ENCODE measurements around the gene TBC1D2B. TPM values are rescaled to one million over a fixed set of nuclear protein-coding genes. Genes with fewer than 3 reads are reported as not detected.
"Not testable (repeated sequence)": the region's sequence is repeated elsewhere in the genome, so short reads cannot be mapped to it uniquely, and the experiment has no call there.

The TBC1D2B gene
- total and polyA plus RNA-seq, 10 donors: 9.4 to 131 (median 97.4) TPM

DNA sequence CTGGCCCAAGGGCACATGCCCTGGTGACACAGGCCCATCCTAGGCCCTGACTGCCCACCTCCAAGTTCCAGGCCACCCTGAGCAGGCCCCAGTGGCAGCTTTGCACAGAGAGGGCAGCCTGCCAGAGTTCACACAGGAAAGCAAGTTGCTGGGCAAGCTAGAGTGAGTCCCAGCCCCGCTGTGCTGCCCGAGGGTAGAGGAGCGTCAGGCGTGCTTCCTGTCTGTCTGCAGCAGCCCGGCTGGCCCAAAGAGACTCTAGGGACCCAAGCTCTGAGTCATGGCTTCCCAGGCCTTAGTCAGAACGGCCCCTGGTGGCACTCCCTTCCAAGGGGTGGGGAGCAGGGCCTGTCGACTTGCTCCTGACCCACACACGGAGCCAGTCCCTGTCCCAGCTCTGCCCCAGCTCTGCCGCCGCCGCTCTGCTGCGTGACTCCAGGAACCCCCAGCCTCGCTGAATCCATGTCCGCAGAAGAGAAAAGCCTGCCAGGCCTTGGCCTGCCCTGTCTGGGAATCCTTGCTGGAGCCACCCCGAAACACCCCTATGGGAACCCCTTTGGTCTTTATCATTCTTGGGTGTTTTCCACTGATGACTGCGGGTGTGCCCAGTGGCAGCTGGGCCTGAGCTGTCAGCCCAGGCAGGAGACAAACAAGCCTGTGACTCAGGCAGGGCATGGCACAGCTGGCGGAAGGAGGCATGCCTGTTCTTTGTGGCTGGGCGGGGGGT is 83.4 kb downstream of the TBC1D2B start:
- intact Hi-C loops (cut with DNase I; ENCODE audit: low total_unique reads): not testable (repeated sequence)

DNA sequence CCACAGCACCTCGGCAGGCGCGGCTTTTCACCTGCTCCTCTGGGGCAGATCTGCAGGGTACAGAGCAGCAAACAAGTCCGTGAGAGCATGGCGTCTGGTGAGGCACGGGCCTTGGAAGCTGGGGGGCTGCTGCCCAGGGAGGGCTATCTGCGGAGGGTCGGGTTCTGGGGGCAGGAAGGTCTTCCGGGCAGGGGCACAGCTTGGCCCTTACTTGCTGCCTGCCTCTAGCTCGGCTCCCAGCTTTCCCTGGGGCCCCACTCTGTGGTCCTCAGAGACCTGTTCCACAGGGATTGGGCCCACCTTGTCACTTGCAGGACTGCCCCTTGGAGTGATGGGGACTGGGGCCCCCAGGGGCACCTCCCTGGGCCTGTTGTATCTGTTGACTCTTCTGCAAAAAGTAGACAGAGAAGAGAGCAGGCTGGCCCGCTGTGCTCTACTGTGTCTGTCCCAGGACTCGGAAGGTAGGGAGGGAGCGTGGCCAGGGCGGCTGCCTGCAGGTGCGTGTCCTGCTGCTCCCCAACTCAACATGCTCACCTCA is 84.1 kb downstream of the TBC1D2B start:
- peaks cover 0 to 58% (median 21%) of the 10 kb centered on the region in 6 donors for H3K36me3 ChIP-seq
- H3K9me3 ChIP-seq: no peaks in the 10 kb centered on the region
- no peak for DNase-seq
- TF ChIP-seq POLR2AphosphoS5 (IDR thresholded peaks at IDR 0.05) (peak in 1 of 3 donors; percentile 27), POLR2A (IDR thresholded peaks at IDR 0.05) (no peak)
- TF ChIP-seq, protein P1, sequence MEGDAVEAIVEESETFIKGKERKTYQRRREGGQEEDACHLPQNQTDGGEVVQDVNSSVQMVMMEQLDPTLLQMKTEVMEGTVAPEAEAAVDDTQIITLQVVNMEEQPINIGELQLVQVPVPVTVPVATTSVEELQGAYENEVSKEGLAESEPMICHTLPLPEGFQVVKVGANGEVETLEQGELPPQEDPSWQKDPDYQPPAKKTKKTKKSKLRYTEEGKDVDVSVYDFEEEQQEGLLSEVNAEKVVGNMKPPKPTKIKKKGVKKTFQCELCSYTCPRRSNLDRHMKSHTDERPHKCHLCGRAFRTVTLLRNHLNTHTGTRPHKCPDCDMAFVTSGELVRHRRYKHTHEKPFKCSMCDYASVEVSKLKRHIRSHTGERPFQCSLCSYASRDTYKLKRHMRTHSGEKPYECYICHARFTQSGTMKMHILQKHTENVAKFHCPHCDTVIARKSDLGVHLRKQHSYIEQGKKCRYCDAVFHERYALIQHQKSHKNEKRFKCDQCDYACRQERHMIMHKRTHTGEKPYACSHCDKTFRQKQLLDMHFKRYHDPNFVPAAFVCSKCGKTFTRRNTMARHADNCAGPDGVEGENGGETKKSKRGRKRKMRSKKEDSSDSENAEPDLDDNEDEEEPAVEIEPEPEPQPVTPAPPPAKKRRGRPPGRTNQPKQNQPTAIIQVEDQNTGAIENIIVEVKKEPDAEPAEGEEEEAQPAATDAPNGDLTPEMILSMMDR (IDR thresholded peaks at IDR 0.05 in 8 of 11, conservative IDR thresholded peaks at IDR 0.05 in 3 of 11): no peak
- peaks cover 25 to 85% (median 51%) of the 10 kb centered on the region in 6 donors for H3K4me1 ChIP-seq
- H3K4me3 ChIP-seq: no peak overlapping the region
- intact Hi-C loops (cut with DNase I; ENCODE audit: low total_unique reads): no loop called here
- no peaks in the 10 kb centered on the region for H3K27me3 ChIP-seq (replicated peaks in 1 of 7)
- peak overlapping the region in 6 of 8 donors; percentile 60 to 80 (median 72) for H3K27ac ChIP-seq
- 87 to 89% (median 88%) methylated on average over 12 to 15 of the region's 15 CpGs for WGBS, 5 donors

More for the DNA sequence above, 83.4 kb downstream of the TBC1D2B start:
- DNase-seq: peak; percentile 93
- H3K36me3 ChIP-seq: peaks cover 0 to 65% (median 27%) of the 10 kb centered on the region in 6 donors
- H3K27ac ChIP-seq: peak overlapping the region in 6 of 8 donors; percentile 60 to 80 (median 72)
- not testable (repeated sequence) for H3K9me3 ChIP-seq; H3K27me3 ChIP-seq (replicated peaks in 1 of 7); H3K4me3 ChIP-seq
- peaks cover 25 to 79% (median 48%) of the 10 kb centered on the region in 6 donors for H3K4me1 ChIP-seq
- WGBS, 5 donors: 33 to 54% (median 39%) methylated on average over 2 to 18 of the region's 18 CpGs
- peak; percentile 44 to 70 (median 63) for TF ChIP-seq POLR2AphosphoS5 (IDR thresholded peaks at IDR 0.05)

DNA sequence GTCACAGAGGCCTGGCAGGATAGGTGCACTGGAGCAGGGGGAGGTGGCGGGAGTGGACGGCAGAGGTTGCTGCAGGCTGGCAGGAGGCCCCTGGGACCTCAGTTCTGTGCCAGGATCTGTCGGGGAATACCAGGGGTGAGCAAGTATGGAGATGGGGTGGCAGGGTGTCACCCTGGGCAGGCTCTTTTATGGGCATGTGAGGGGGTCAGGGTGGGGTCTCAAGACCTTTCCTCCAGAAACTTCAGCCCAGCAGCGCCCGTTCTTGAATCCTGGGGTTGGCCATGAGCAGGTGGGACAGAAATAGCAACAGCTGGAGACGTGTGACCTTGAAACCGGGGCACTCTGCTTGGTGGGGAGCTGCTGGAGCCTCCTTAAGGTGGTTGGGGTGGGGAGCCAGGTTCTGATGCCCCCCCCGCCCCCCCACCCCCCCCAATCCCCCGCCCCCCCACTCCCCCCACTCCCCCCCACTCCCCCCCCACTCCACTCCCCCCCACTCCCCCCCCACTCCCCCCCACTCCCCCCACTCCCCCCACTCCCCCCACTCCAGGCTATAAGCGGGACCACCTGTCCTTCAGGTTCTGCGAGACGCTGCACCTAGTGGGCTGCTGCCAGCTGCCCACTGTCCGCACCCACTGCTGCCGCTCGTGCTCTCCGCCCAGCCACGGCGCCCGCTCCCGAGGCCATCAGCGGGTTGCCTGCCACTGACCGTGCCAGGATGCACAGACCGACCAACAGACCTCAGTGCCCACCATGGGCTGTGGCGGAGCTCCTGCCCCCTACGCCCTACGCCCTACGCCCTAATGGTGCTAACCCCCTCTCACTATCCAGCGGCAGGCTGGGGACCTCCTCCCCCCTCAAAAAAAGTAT is 84.9 kb downstream of the TBC1D2B start:
- Histone ChIP-seq H3K9me3 (no peaks in the 10 kb centered on the region), H3K36me3 (peaks cover 0 to 50% (median 12%) of the 10 kb centered on the region in 6 donors), H3K27me3 (replicated peaks in 1 of 7) (no peaks in the 10 kb centered on the region), H3K27ac (peak overlapping the region in 6 of 8 donors; percentile 26 to 80 (median 72)), H3K4me1 (peaks cover 25 to 82% (median 49%) of the 10 kb centered on the region in 6 donors), H3K4me3 (no peak overlapping the region)
- peak; percentile 72 for DNase-seq
- 70 to 90% (median 77%) methylated on average over 15 to 26 of the region's 28 CpGs for WGBS, 5 donors
- TF ChIP-seq POLR2AphosphoS5 (IDR thresholded peaks at IDR 0.05) (no peak), POLR2A (IDR thresholded peaks at IDR 0.05) (no peak)
- TF ChIP-seq, protein P1 (IDR thresholded peaks at IDR 0.05 in 8 of 11, conservative IDR thresholded peaks at IDR 0.05 in 3 of 11): no peak
- intact Hi-C loops (cut with DNase I; ENCODE audit: low total_unique reads): no loop called here

DNA sequence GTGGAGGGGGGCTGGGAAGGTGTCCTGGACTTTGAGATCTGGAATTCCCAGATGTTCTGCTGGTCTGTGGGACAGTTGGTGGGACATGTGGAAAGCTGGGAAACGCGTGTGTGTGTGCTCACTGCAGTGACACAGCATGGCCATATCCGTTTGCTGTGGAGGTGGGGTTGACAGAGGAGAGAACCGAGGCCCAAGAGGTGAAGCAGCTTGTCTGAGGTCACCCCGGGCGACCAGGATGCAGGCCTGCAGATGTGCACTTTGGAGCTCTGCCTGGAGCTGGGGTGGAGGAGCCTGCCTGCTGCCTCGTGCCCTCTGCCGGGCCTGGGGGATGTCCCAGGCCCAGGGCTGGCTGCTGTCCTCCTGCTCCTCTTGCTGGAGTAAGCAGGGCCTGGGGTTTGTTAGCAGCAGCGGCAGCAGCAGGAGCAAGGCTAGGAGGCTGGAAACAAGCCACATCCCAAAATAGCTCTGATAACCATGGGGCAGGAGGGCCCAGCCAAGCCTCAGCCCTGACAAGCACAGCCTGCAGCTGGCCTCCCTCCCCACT is 85.8 kb downstream of the TBC1D2B start:
- 60 to 78% (median 67%) methylated on average over 3 to 9 of the region's 9 CpGs for WGBS, 5 donors
- H3K27me3 ChIP-seq (replicated peaks in 1 of 7); intact Hi-C loops (cut with DNase I; ENCODE audit: low total_unique reads); H3K9me3 ChIP-seq; H3K4me3 ChIP-seq: not testable (repeated sequence)
- peak; percentile 63 to 72 (median 63) for TF ChIP-seq POLR2AphosphoS5 (IDR thresholded peaks at IDR 0.05)
- H3K4me1 ChIP-seq: peaks cover 25 to 75% (median 46%) of the 10 kb centered on the region in 6 donors
- H3K36me3 ChIP-seq: peaks cover 0 to 41% (median 3%) of the 10 kb centered on the region in 6 donors
- peak overlapping the region in 6 of 8 donors; percentile 16 to 72 (median 62) for H3K27ac ChIP-seq
- DNase-seq: peak; percentile 76

Measured in spleen (tissue), 11 donors.